KMS-11 (cell line): ENCODE measurements around the gene TBC1D1.

Experiments
- H2AFZ ChIP-seq: fragments of 200-600 bp; sonication (generic); 2 replicates; pipeline ENCODE4 v1.6.1; 2016; ENCODE audit warnings: antibody characterized with exemption, mixed run types, low read depth
- H3K27ac ChIP-seq: fragments of 200-600 bp; sonication (generic); 2 replicates; pipeline ENCODE4 v1.6.1; 2016; ENCODE audit warnings: mild to moderate bottlenecking, mixed run types
- H3K27me3 ChIP-seq: fragments of 200-600 bp; sonication (generic); 2 replicates; pipeline ENCODE4 v1.6.1; 2017; ENCODE audit warnings: mild to moderate bottlenecking, low read depth, mixed run types, moderate library complexity; ENCODE audit not compliant: insufficient read depth
- H3K36me3 ChIP-seq: fragments of 200-600 bp; sonication (generic); 2 replicates; pipeline ENCODE4 v1.6.1; 2017; ENCODE audit warnings: mild to moderate bottlenecking, mixed run types; ENCODE audit not compliant: insufficient read depth
- H3K4me1 ChIP-seq: fragments of 200-600 bp; sonication (generic); 2 replicates; pipeline ENCODE4 v1.6.1; 2016; ENCODE audit warnings: mild to moderate bottlenecking, low read depth, mixed run types; ENCODE audit not compliant: poor library complexity, severe bottlenecking
- H3K4me2 ChIP-seq: fragments of 200-600 bp; sonication (generic); 2 replicates; pipeline ENCODE4 v1.7.0; 2016; ENCODE audit warnings: mild to moderate bottlenecking, mixed run types
- H3K4me3 ChIP-seq: fragments of 200-600 bp; sonication (generic); IDR thresholded peaks from 2 replicates; pipeline ENCODE4 v1.6.1; 2017; ENCODE audit warnings: low read depth, low read length, mixed read lengths; ENCODE audit not compliant: insufficient read depth
- H3K79me2 ChIP-seq: fragments of 200-600 bp; sonication (generic); 2 replicates; pipeline ENCODE4 v1.6.1; 2016; ENCODE audit warnings: low read depth, mixed run types; ENCODE audit not compliant: insufficient read depth
- H3K9ac ChIP-seq: fragments of 200-600 bp; sonication (generic); 2 replicates; pipeline ENCODE4 v1.6.1; 2016; ENCODE audit warnings: mild to moderate bottlenecking, mixed run types
- H4K20me1 ChIP-seq: fragments of 200-600 bp; sonication (generic); 2 replicates; pipeline ENCODE4 v1.6.1; 2016; ENCODE audit warnings: mild to moderate bottlenecking, mixed run types; ENCODE audit not compliant: insufficient read depth
- CTCF ChIP-seq: fragments of 200-600 bp; sonication (generic); conservative IDR thresholded peaks from 2 replicates; pipeline ENCODE4 v1.6.1; 2017; ENCODE audit warnings: low read depth, mild to moderate bottlenecking, antibody characterized with exemption, low read length, moderate library complexity, mixed read lengths

The TBC1D1 gene

GRCh38 chr4:38119668-38120385, 228.9 kb downstream of the TBC1D1 start:
- Histone ChIP-seq H3K9ac (peak overlapping the region; percentile 35; the same call in 1 of the 2 replicates), H3K27ac (peak overlapping the region; percentile 74), H3K27me3 (no peaks in the 10 kb centered on the region), H3K36me3 (no peaks in the 10 kb centered on the region), H3K79me2 (no peaks in the 10 kb centered on the region), H2AFZ (peak overlapping the region; percentile 3; the same call in 1 of the 2 replicates), H4K20me1 (no peaks in the 10 kb centered on the region), H3K4me1 (peaks cover 76% of the 10 kb centered on the region), H3K4me3 (no peak overlapping the region), H3K4me2 (peak overlapping the region; percentile 52)
- TF ChIP-seq CTCF = no peak

- H3K4me3 ChIP-seq = no peak overlapping the region
- H3K79me2 ChIP-seq = no peaks in the 10 kb centered on the region
- no peak overlapping the region for H2AFZ ChIP-seq
- H3K27ac ChIP-seq = peak overlapping the region; percentile 74
- H4K20me1 ChIP-seq = no peaks in the 10 kb centered on the region
- no peaks in the 10 kb centered on the region for H3K27me3 ChIP-seq
- no peak for TF ChIP-seq CTCF
- H3K9ac ChIP-seq = 0 out of 2 replicates have a peak overlapping the region, but pooled peaks have one; percentile 35
- peaks cover 76% of the 10 kb centered on the region for H3K4me1 ChIP-seq
- peak overlapping the region; percentile 52 for H3K4me2 ChIP-seq
- no peaks in the 10 kb centered on the region for H3K36me3 ChIP-seq
Observed at GRCh38 chr4:38120772-38121171, 229.9 kb downstream of the TBC1D1 start.

GRCh38 chr4:38122060-38122459, 231.2 kb downstream of the TBC1D1 start:
- no peaks in the 10 kb centered on the region for H3K36me3 ChIP-seq
- H3K4me1 ChIP-seq = peaks cover 88% of the 10 kb centered on the region
- H3K4me2 ChIP-seq = no peak overlapping the region
- no peaks in the 10 kb centered on the region for H3K79me2 ChIP-seq
- TF ChIP-seq CTCF = no peak
- no peak overlapping the region for H3K4me3 ChIP-seq
- H3K27ac ChIP-seq = no peak overlapping the region
- no peaks in the 10 kb centered on the region for H4K20me1 ChIP-seq
- H3K9ac ChIP-seq = no peak overlapping the region
- H2AFZ ChIP-seq = no peak overlapping the region
- no peaks in the 10 kb centered on the region for H3K27me3 ChIP-seq

- Histone ChIP-seq H3K4me3 (no peak overlapping the region), H3K36me3 (no peaks in the 10 kb centered on the region), H3K79me2 (no peaks in the 10 kb centered on the region), H4K20me1 (no peaks in the 10 kb centered on the region), H3K4me1 (peaks cover 100% of the 10 kb centered on the region), H2AFZ (no peak overlapping the region), H3K27me3 (no peaks in the 10 kb centered on the region), H3K4me2 (peak overlapping the region; percentile 77), H3K27ac (peak overlapping the region; percentile 63), H3K9ac (peak overlapping the region; percentile 25; the same call in 1 of the 2 replicates)
- no peak for TF ChIP-seq CTCF
Observed at GRCh38 chr4:38123555-38123954, 232.7 kb downstream of the TBC1D1 start.
